Adipocyte (in vitro differentiated cells): ENCODE measurements around the gene NAV2.
"Not testable (repeated sequence)": the region's sequence is repeated elsewhere in the genome, so short reads cannot be mapped to it uniquely, and the experiment has no call there.

Source experiments
- DNase-seq: peaks from one replicate; pipeline ENCODE4 v3.0.0-alpha.2; 2015; ENCODE audit warnings: low read depth
- H3K27me3 ChIP-seq: replicated peaks from 2 replicates; pipeline ENCODE4 v1.7.0; 2013; ENCODE audit warnings: mild to moderate bottlenecking, low read length, moderate library complexity; ENCODE audit not compliant: control insufficient read depth, insufficient read depth
- H3K36me3 ChIP-seq: 2 replicates; pipeline ENCODE4 v1.7.0; 2013; ENCODE audit warnings: low read length, mild to moderate bottlenecking, moderate library complexity; ENCODE audit not compliant: control insufficient read depth, insufficient read depth, severe bottlenecking
- H3K4me1 ChIP-seq: 2 replicates; pipeline ENCODE4 v1.7.0; 2013; ENCODE audit warnings: mild to moderate bottlenecking, low read length, moderate library complexity; ENCODE audit not compliant: control insufficient read depth, insufficient read depth
- H3K4me3 ChIP-seq: 2 replicates; pipeline ENCODE4 v1.7.0; 2013; ENCODE audit warnings: mild to moderate bottlenecking, low read length, moderate library complexity
- H3K9ac ChIP-seq: 2 replicates; pipeline ENCODE4 v1.7.0; 2013; ENCODE audit warnings: mild to moderate bottlenecking, low read length, moderate library complexity
- H3K9me3 ChIP-seq: 2 replicates; pipeline ENCODE4 v1.7.0; 2013; ENCODE audit warnings: mild to moderate bottlenecking, low read length, moderate library complexity; ENCODE audit not compliant: control insufficient read depth

Gene NAV2

GRCh38 chr11:19923626-19924025 lies 211.0 kb downstream of the NAV2 start:
- no peaks in the 10 kb centered on the region for H3K27me3 ChIP-seq
- H3K4me1 ChIP-seq = peaks cover 42% of the 10 kb centered on the region
- H3K4me3 ChIP-seq = no peak overlapping the region
- H3K36me3 ChIP-seq = peaks cover 14% of the 10 kb centered on the region
- no peaks in the 10 kb centered on the region for H3K9me3 ChIP-seq
- no peak overlapping the region for H3K9ac ChIP-seq
- no peak for DNase-seq

DNA sequence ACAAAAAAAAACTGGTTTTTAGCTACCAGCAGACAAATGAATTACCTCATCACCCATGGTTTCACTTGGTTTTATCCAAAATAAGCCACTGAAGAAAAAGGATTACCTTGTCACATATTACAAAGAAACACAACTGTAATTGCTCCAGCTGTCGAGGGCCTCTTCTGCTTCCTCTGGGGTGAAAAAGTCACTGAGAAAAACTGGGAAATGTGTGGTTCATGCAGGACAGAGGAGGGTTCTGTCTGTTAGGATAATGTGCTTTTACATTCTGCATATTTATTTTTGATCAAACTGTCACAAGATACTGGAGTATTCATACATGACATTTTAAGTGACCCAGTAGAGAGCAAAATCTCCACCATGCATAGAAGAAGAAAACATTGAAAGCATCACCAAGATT lies 211.7 kb downstream of the NAV2 start:
- DNase-seq = peak; percentile 18
- Histone ChIP-seq H3K9me3 (no peaks in the 10 kb centered on the region), H3K4me3 (no peak overlapping the region)

GRCh38 chr11:19924716-19925115 lies 212.1 kb downstream of the NAV2 start:
- Histone ChIP-seq H3K9ac (no peak overlapping the region), H3K9me3 (no peaks in the 10 kb centered on the region), H3K36me3 (peaks cover 19% of the 10 kb centered on the region), H3K27me3 (no peaks in the 10 kb centered on the region), H3K4me3 (no peak overlapping the region), H3K4me1 (peaks cover 38% of the 10 kb centered on the region)
- DNase-seq = peak; percentile 18

More for the DNA sequence above, 211.7 kb downstream of the NAV2 start:
- Histone ChIP-seq H3K9ac (no peak overlapping the region), H3K27me3 (no peaks in the 10 kb centered on the region), H3K4me1 (peaks cover 41% of the 10 kb centered on the region), H3K36me3 (peaks cover 19% of the 10 kb centered on the region)

GRCh38 chr11:19927403-19927802 lies 214.8 kb downstream of the NAV2 start:
- not testable (repeated sequence) for DNase-seq

DNA sequence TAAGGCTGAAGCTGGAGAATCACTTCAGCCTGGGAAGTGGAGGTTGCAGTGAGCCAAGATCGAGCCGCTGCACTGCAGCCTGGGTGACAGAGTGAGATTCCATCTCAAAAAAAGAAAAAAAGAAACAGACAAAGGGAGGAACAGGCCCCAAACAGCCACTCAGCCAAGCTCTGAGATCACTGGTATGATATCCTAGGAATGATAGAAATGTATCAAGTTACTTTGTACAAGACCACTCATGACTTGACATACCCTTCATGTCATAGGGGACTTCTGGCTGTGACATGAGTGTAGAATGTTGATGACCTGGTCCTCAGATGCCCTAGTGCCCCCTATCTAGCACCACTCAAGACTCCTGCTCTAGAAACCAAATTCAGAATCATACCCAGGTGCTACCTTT lies 216.5 kb downstream of the NAV2 start:
- Histone ChIP-seq H3K27me3 (no peaks in the 10 kb centered on the region), H3K9me3 (no peaks in the 10 kb centered on the region), H3K36me3 (peaks cover 34% of the 10 kb centered on the region), H3K9ac (no peak overlapping the region), H3K4me1 (peaks cover 28% of the 10 kb centered on the region), H3K4me3 (no peak overlapping the region)
- no peak for DNase-seq

More at GRCh38 chr11:19927403-19927802, 214.8 kb downstream of the NAV2 start:
- H3K4me3 ChIP-seq, H3K9me3 ChIP-seq, H3K27me3 ChIP-seq, H3K9ac ChIP-seq: not testable (repeated sequence)
- H3K36me3 ChIP-seq = peaks cover 19% of the 10 kb centered on the region
- H3K4me1 ChIP-seq = peaks cover 35% of the 10 kb centered on the region

DNA sequence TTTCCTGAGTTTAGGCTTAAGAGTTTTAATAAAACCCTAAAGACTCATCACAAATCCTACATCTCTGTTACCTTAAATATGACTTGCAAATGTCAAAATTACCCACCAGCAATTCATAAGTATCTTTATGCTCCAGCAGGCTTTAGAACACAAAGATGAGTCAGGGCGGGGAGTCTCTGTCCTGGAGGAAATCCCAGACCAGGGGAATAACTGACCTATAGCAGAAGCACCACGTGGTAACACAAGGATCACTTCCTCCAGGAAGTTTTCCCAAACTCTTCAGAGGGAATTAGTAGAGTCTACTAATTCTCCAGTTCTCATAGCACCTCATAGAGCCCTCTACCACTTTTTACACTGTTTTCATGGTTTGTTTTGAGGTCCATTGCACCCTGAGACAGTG lies 217.0 kb downstream of the NAV2 start:
- Histone ChIP-seq H3K27me3 (no peaks in the 10 kb centered on the region), H3K9me3 (no peaks in the 10 kb centered on the region), H3K36me3 (peaks cover 37% of the 10 kb centered on the region), H3K4me3 (no peak overlapping the region), H3K9ac (no peak overlapping the region), H3K4me1 (peaks cover 33% of the 10 kb centered on the region)
- DNase-seq = no peak

- H3K9me3 ChIP-seq = no peaks in the 10 kb centered on the region
- peaks cover 35% of the 10 kb centered on the region for H3K36me3 ChIP-seq
- peak overlapping the region; percentile 71 for H3K9ac ChIP-seq
- H3K27me3 ChIP-seq = no peaks in the 10 kb centered on the region
- H3K4me3 ChIP-seq = peak overlapping the region; percentile 66
- peaks cover 43% of the 10 kb centered on the region for H3K4me1 ChIP-seq
- DNase-seq = peak; percentile 79
Measured at GRCh38 chr11:19931141-19931770, 218.6 kb downstream of the NAV2 start.

GRCh38 chr11:19931771-19932369 lies 219.2 kb downstream of the NAV2 start:
- H3K9ac ChIP-seq = peak overlapping the region; percentile 71
- no peaks in the 10 kb centered on the region for H3K27me3 ChIP-seq
- no peaks in the 10 kb centered on the region for H3K9me3 ChIP-seq
- DNase-seq = no peak
- peaks cover 43% of the 10 kb centered on the region for H3K4me1 ChIP-seq
- H3K4me3 ChIP-seq = peak overlapping the region; percentile 66
- H3K36me3 ChIP-seq = peaks cover 36% of the 10 kb centered on the region

DNA sequence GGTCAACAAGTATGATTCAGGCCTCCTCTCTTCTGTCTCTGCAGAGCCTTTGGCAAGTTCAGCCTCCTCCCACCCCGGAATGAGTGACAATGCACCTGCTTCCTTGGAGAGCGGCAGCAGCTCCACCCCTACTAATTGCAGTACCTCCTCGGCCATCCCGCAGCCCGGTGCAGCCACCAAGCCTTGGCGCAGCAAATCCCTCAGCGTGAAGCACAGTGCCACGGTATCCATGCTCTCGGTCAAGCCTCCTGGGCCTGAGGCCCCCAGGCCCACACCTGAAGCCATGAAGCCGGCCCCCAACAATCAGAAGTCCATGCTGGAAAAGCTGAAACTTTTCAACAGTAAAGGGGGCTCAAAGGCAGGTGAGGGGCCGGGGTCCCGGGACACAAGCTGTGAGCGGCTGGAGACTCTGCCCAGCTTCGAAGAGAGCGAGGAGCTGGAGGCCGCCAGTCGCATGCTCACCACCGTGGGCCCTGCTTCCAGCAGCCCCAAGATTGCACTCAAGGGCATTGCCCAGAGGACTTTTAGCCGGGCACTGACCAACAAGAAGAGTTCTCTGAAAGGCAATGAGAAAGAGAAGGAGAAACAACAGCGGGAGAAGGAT lies 220.6 kb downstream of the NAV2 start:
- H3K9me3 ChIP-seq = no peaks in the 10 kb centered on the region
- H3K4me3 ChIP-seq = no peak overlapping the region
- H3K36me3 ChIP-seq = peaks cover 42% of the 10 kb centered on the region
- H3K9ac ChIP-seq = no peak overlapping the region
- peaks cover 43% of the 10 kb centered on the region for H3K4me1 ChIP-seq
- H3K27me3 ChIP-seq = no peaks in the 10 kb centered on the region
- no peak for DNase-seq

GRCh38 chr11:19933801-19934488 lies 221.3 kb downstream of the NAV2 start:
- Histone ChIP-seq H3K27me3 (no peaks in the 10 kb centered on the region), H3K9ac (peak overlapping the region; percentile 11), H3K4me3 (no peak overlapping the region), H3K9me3 (no peaks in the 10 kb centered on the region), H3K4me1 (peaks cover 41% of the 10 kb centered on the region), H3K36me3 (peaks cover 46% of the 10 kb centered on the region)
- no peak for DNase-seq

- Histone ChIP-seq H3K4me3 (no peak overlapping the region), H3K27me3 (no peaks in the 10 kb centered on the region), H3K36me3 (peaks cover 53% of the 10 kb centered on the region), H3K4me1 (peaks cover 35% of the 10 kb centered on the region), H3K9me3 (no peaks in the 10 kb centered on the region), H3K9ac (peak overlapping the region; percentile 11)
- DNase-seq = peak; percentile 68
Measured at GRCh38 chr11:19934828-19935259, 222.2 kb downstream of the NAV2 start.
